Measurements from ENCODE around the gene APCDD1L.

GRCh38 chr20:58470336-58471192 lies 44.6 kb downstream of the APCDD1L start:
- TF ChIP-seq POLR2AphosphoS5 (IDR thresholded peaks at IDR 0.05) (no peak), POLR2A (IDR thresholded peaks at IDR 0.05) (no peak)

Measured in breast epithelium (tissue), 3 donors.